NCI-H460 (cell line): ENCODE results near the gene MFRP. TPM values are rescaled to one million over a fixed set of nuclear protein-coding genes. Genes with fewer than 3 reads are reported as not detected.

ENCODE experiments used
- DNase-seq: peaks from one replicate; pipeline ENCODE4 v3.0.0-alpha.2; 2016; ENCODE audit warnings: low read depth; ENCODE audit errors: extremely low read depth
- total RNA-seq: library from RNA; depleted of rRNA; stranded (reverse); fragments of >200 nt; shearing (Covaris generic); gene quantifications from 2 replicates; pipeline ENCODE4 v1.2.3, GENCODE V29; 2014

Gene MFRP
- total RNA-seq, 1 experiment from 2014 or later = not detected

DNA sequence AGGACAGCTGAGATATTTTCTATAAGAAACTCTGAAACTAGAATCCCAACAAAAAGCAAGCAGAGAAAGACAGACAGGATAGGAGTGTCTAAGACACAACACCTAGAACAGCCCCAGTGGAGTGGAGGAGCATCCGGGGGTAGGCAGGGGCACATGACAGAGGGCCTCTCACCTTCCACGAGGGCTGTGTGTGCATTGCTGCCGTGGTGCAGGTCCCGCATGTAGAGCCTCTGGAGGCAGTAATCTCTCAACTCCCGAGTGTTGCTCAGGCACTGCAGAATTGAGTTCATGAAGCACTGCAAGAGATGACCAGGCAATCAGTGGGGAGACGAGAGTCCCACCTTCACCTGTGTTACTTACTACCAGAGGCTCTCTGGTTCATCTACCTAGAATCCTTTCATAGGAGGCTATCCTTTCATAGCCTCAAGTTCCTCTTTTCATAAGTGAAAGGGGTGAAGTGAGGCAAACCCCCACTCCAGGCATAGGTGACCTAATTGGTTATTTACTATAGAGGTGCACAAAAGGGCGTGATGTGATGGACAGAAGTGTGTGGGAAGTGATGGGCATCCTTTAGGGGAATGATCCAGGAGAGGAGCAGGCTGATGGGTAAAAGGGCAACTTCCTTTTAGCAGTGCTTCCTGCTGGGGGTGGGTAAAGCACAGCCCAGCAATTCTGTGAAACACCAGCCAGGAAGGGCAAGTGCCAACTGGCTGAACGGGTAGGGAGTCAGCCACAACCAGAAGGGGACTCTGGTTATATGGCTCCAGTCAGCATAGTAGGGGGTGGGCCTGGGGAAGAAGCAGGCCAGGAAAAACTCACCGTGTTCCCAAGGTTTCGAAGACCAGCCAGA is 13.1 kb upstream of the MFRP start:
- no peak for DNase-seq

DNA sequence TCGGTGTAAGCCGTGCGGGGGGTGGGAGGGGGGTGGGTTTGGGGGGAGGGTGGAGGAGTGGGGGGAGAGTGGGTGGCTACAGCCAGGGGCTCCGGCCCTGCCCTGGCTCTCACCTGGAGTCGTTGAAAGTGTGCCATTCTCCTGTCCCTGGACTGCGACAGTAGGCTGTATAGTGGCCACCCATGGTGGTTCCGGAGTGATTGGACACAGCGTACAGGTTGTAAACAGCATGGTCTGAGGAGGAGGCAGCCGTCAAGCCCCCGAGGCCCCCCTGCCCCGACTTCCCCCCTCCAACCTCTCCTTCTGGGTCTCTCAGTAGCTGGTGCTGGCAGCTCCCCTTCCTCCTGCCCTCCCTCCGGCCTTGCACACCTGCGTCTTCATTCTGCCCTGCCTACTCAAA is 10.6 kb upstream of the MFRP start:
- no peak for DNase-seq

GRCh38 chr11:119356349-119357031 is 10.0 kb upstream of the MFRP start:
- DNase-seq = peak; percentile 73

DNA sequence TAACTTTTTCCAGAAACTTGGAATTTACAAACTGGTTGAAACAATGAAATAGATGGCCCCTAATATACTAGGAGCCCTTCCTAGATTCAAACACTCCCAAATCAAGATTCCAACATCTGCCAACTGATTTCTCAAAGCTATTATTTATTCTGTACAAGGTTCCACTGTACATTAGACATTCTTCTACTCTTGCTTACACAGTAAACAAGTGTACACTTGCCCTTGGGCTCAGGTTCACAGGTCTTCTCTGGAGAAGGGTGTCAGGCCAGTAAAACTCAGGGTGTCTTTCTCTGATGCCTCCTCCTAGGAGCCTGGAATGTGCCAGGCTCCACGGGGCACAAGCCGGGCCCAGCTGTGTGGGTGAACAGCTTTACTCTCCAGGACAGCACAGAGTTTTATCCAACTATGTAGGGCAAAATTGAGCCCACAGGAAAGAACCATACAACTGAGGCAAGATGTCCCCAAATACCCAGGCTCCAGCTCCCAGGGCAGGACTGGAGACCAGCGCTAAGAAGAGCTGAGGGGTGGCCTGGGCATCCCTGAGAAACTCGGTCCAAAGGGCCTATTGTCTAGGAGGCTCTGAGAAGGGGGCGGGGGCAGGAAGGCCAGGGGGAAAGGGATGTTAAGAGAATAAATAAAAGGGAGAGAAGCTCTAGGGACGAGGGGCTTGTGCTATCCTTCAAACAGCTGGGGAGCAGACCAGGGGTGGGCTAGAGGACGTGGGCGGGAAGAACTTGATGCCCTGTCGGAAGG is 8.8 kb upstream of the MFRP start:
- DNase-seq = no peak

DNA sequence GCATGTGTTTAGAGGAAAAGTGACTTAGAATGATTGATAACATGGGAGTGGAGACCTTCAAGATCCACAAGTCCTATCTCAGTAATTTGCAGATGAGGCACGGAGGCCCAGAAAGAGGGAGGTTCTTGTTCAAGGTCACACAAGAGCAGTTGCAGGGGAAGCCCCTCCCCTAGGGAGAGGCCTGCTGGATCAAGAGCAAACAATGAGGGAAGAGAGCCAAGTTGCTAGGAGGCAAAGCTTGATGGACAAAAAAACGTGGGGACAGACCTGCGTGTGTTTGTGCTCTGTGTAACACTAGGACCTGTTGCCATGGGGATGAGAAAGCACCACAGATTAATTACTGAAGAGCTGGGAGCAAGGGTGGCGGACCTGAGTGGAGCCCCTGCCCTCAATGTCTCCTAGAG is 6.4 kb upstream of the MFRP start:
- no peak for DNase-seq

DNA sequence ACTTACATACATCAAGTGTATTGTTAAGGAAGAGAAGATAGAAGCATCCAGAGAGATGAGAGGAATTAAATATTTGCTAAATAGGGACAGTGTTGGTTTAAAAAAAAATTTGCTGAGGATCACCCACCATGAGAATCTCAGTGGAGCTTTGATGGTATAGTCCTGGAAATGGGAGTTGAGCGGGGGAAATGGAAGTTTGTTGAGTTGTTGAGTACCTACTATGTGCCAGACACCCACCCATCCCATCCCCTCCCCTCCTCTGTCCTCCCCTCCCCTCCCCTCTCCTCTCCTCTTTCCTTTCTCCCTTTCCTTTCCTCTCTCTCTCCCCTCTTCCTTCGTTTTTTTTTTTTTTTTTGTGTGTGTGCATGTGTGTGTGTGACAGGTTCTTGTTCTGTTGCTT is 4.7 kb upstream of the MFRP start:
- no peak for DNase-seq

GRCh38 chr11:119350302-119350701 is 3.8 kb upstream of the MFRP start:
- DNase-seq = no peak

DNA sequence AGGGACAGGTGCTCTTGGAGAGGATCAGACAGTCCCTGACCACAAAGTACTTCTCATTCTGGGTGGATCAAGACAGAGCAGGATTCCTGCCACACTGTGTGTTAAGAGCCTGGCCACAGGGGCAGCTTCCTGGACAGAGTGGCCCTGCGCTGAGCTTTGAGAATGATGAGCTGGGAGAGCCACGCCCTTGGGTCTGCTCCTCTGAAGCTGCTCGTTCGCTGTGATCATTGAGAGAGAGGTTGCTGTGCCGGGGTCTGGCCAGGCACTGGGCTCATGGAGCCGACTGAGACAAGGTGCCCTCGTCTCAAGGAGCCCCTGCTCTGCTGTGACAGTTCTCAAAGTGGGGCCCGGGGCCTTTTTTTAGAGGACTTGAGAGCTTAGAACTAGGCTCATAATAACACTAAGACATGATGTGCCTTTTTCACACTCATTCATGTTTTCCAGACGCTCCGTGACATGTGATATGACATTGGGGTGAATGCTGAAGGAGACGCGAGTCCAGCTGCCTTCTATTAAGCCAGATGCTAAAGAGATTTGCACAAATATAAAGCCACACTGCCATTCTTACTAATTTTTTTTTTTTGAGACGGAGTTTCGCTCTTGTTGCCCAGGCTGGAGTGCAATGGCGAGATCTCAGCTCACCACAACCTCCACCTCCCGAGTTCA is 1.6 kb upstream of the MFRP start:
- no peak for DNase-seq

- DNase-seq = no peak
These were observed 737 bp upstream of the MFRP start for GRCh38 chr11:119347242-119347641.

GRCh38 chr11:119345685-119346084 is 820 bp downstream of the MFRP start:
- no peak for DNase-seq

- DNase-seq = no peak
These were observed 2.1 kb downstream of the MFRP start for GRCh38 chr11:119344291-119345010.

GRCh38 chr11:119343726-119344125 is 2.8 kb downstream of the MFRP start:
- DNase-seq = no peak

DNA sequence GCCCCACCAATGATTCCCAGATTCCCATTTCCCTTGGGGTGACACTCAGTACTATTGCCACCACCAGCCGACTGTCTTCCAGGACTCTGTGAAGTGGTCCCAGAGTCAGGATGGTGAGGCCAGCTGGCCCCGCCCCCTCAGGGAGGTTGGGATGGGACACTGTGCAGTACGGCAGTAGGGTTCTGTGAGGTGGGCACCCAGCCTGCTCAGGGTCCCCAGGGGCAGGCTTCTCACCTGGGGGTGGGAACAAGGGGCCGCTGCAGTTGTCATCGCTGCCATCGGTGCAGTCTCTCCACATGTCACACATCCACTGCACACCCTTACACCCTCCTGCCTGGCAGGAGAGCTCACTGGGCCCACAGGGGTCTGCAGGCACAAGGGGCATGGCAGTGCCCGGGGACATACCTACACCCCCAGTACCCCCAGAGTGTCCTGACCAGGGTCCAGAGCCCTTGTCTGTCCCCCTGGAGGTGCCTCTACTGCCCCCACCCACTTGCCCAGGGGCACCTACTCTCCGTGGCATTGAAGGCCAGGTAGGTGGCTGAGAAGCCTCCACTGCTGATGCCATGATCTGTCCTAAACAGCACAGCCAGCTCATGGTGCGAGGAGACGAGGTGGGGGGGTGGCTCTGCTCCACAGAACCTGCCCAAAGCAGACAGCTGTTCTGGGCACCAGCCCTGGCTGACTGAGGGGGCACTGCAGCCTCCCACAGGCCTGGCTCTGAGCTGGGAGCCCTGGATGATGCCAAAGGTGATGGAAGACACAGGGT is 4.0 kb downstream of the MFRP start:
- DNase-seq = no peak

- no peak for DNase-seq
These were observed 4.5 kb downstream of the MFRP start for GRCh38 chr11:119342023-119342300.

- DNase-seq = no peak
These were observed 5.1 kb downstream of the MFRP start for GRCh38 chr11:119341222-119342022.

GRCh38 chr11:119340335-119341221 is 5.9 kb downstream of the MFRP start, which contains the start of gene C1QTNF5:
TSS of gene C1QTNF5 (minus strand) at chr11:119340883. CDS start at chr11:119340397, 486 bp downstream.
- DNase-seq = no peak

GRCh38 chr11:119339589-119340334 is 6.7 kb downstream of the MFRP start:
- no peak for DNase-seq
